GM21515 (cell line): Measurements from ENCODE around the gene CFP.

ENCODE experiments used
- ATAC-seq: cut with Tn5 transposase; IDR thresholded peaks from one replicate; pipeline ENCODE4 v1.9.1; 2021; ENCODE audit not compliant: unreplicated experiment

CFP gene

GRCh38 chrX:47576021-47576898 lies 53.5 kb downstream of the CFP start:
- no peak for ATAC-seq

- no peak for ATAC-seq
Measured at GRCh38 chrX:47574547-47575301, 55.0 kb downstream of the CFP start.

GRCh38 chrX:47574076-47574546 lies 55.6 kb downstream of the CFP start:
- no peak for ATAC-seq

- ATAC-seq = no peak
Measured at GRCh38 chrX:47573341-47574075, 56.2 kb downstream of the CFP start.
